IMR-90 (cell line): ENCODE measurements around the gene RPL41. TPM values are rescaled to one million over a fixed set of nuclear protein-coding genes. Genes with fewer than 3 reads are reported as not detected.
A peak's percentile ranks its signal among the peaks of the same experiment; 100 is the strongest.

Experiments
- ATAC-seq: fragments of 200-7000 bp; cut with Tn5 transposase; 2 replicates; pipeline ENCODE4 v1.9.1; 2020; ENCODE audit warnings: low read depth, mild to moderate bottlenecking, moderate library complexity
- BruUV-seq: library from RNA; stranded (reverse); fragments of 400-500 nt; replicated peaks from 2 replicates; lab custom pipeline; 2021; lab: Mats Ljungman, UMichigan
- CTCF ChIA-PET: fragments of 300-600 bp; formaldehyde crosslinking; extraction: SDS; loops from one replicate; lab custom pipeline; 2021; ENCODE audit warnings: antibody characterized with exemption; lab: Yijun Ruan, JAX
- POLR2A ChIA-PET: fragments of 300-600 bp; sonication (Branson Sonifier 250); formaldehyde crosslinking; loops from one replicate; lab custom pipeline; 2022; ENCODE audit warnings: antibody characterized with exemption; ENCODE audit not compliant: unreplicated experiment; lab: Charles Lee
- DNase-seq: peaks from one replicate; pipeline ENCODE4 v3.0.0; 2013
- H2AFZ ChIP-seq: replicated peaks from 2 replicates; pipeline ENCODE3; 2013; ENCODE audit warnings: low read length, mild to moderate bottlenecking; ENCODE audit not compliant: poor library complexity
- H2AK5ac ChIP-seq: 2 replicates; pipeline ENCODE4 v1.6.1; 2013; ENCODE audit warnings: low read depth, low read length, inconsistent platforms
- H2AK9ac ChIP-seq: replicated peaks from 2 replicates; pipeline ENCODE3; 2013; ENCODE audit warnings: mild to moderate bottlenecking, low read depth, low read length, moderate library complexity; ENCODE audit not compliant: poor library complexity
- H2BK120ac ChIP-seq: 2 replicates; pipeline ENCODE4 v1.6.1; 2013; ENCODE audit warnings: low read depth, low read length, inconsistent platforms
- H2BK15ac ChIP-seq: 3 replicates; pipeline ENCODE4 v1.6.1; 2013; ENCODE audit warnings: low read depth, low read length, inconsistent platforms
- H2BK20ac ChIP-seq: 2 replicates; pipeline ENCODE4 v1.6.1; 2013; ENCODE audit warnings: low read depth, mild to moderate bottlenecking, inconsistent platforms, low read length, moderate library complexity
- H2BK5ac ChIP-seq: 2 replicates; pipeline ENCODE4 v1.6.1; 2013; ENCODE audit warnings: mild to moderate bottlenecking, low read depth, low read length, inconsistent platforms; ENCODE audit not compliant: poor library complexity, severe bottlenecking
- H3K14ac ChIP-seq: replicated peaks from 2 replicates; pipeline ENCODE4 v1.6.1; 2013; ENCODE audit warnings: low read depth, low read length, inconsistent platforms
- H3K18ac ChIP-seq: 2 replicates; pipeline ENCODE4 v1.6.1; 2013; ENCODE audit warnings: low read depth, low read length, control low read depth
- H3K23ac ChIP-seq: 2 replicates; pipeline ENCODE4 v1.6.1; 2013; ENCODE audit warnings: low read depth, low read length, inconsistent platforms
- H3K27ac ChIP-seq: 2 replicates; pipeline ENCODE4 v1.5.1; 2013; ENCODE audit warnings: mild to moderate bottlenecking, control low read depth, low read length; ENCODE audit not compliant: insufficient read depth
- H3K27me3 ChIP-seq: 2 replicates; pipeline ENCODE4 v1.6.1; 2013; ENCODE audit warnings: low read length; ENCODE audit not compliant: control insufficient read depth, insufficient read depth
- H3K36me3 ChIP-seq: 2 replicates; pipeline ENCODE4 v1.6.1; 2013; ENCODE audit warnings: low read length, mixed read lengths; ENCODE audit not compliant: control insufficient read depth, insufficient read depth
- H3K4ac ChIP-seq: 2 replicates; pipeline ENCODE4 v1.6.1; 2013; ENCODE audit warnings: low read depth, low read length, inconsistent platforms
- H3K4me1 ChIP-seq: 2 replicates; pipeline ENCODE4 v1.6.1; 2013; ENCODE audit warnings: low read length, mixed read lengths; ENCODE audit not compliant: control insufficient read depth, insufficient read depth
- H3K4me2 ChIP-seq: 2 replicates; pipeline ENCODE4 v1.6.1; 2013; ENCODE audit warnings: low read depth, mild to moderate bottlenecking, control low read depth, low read length, moderate library complexity
- H3K4me3 ChIP-seq: 2 replicates; pipeline ENCODE4 v1.5.1; 2013; ENCODE audit warnings: low read depth, mild to moderate bottlenecking, control low read depth, low read length, moderate library complexity; ENCODE audit not compliant: insufficient read depth
- H3K56ac ChIP-seq: 2 replicates; pipeline ENCODE4 v1.6.1; 2013; ENCODE audit warnings: low read length, inconsistent platforms; ENCODE audit not compliant: insufficient read depth; ENCODE audit errors: extremely low read depth
- H3K79me1 ChIP-seq, 2 experiments: 2 replicates each; pipeline ENCODE4 v1.6.1; 2013; ENCODE audit warnings: low read length in 2 of 2, inconsistent platforms in 1 of 2, low read depth in 1 of 2
- H3K9ac ChIP-seq: 2 replicates; pipeline ENCODE4 v1.6.1; 2013; ENCODE audit warnings: low read depth, low read length, control low read depth
- H3K9me1 ChIP-seq: 2 replicates; pipeline ENCODE4 v1.6.1; 2013; ENCODE audit warnings: low read length, inconsistent platforms; ENCODE audit not compliant: insufficient read depth
- H3K9me3 ChIP-seq: 2 replicates; pipeline ENCODE4 v1.6.1; 2013; ENCODE audit warnings: low read length; ENCODE audit not compliant: control insufficient read depth, insufficient read depth
- H4K20me1 ChIP-seq: 2 replicates; pipeline ENCODE4 v1.6.1; 2013; ENCODE audit warnings: low read length, inconsistent platforms; ENCODE audit not compliant: insufficient read depth
- H4K5ac ChIP-seq: 2 replicates; pipeline ENCODE4 v1.6.1; 2013; ENCODE audit warnings: mild to moderate bottlenecking, low read depth, low read length, control low read depth
- H4K8ac ChIP-seq, 2 experiments: 2 replicates each; pipeline ENCODE4 v1.6.1; 2013; ENCODE audit warnings: low read depth in 2 of 2, low read length in 2 of 2, control low read depth in 1 of 2, inconsistent platforms in 1 of 2
- H4K91ac ChIP-seq: 2 replicates; pipeline ENCODE4 v1.6.1; 2013; ENCODE audit warnings: low read depth, low read length, inconsistent platforms; ENCODE audit not compliant: insufficient read depth
- BHLHE40 ChIP-seq: fragments of 150-350 bp; IDR thresholded peaks from 2 replicates; pipeline ENCODE4 v1.6.1; 2016; ENCODE audit warnings: mild to moderate bottlenecking, low read depth, low read length
- CEBPB ChIP-seq: IDR thresholded peaks from 2 replicates; pipeline ENCODE4 v1.6.1; 2012; ENCODE audit warnings: low read depth, low read length, improper control_type of control experiment
- CHD1 ChIP-seq: IDR thresholded peaks from 2 replicates; pipeline ENCODE4 v1.6.1; 2012; ENCODE audit warnings: low read depth, low read length, improper control_type of control experiment
- FOS ChIP-seq: fragments of 150-350 bp; IDR thresholded peaks from 2 replicates; pipeline ENCODE4 v1.6.1; 2016; ENCODE audit warnings: low read depth, low read length
- MAFK ChIP-seq: IDR thresholded peaks from 2 replicates; pipeline ENCODE4 v1.6.1; 2012; ENCODE audit warnings: low read depth, low read length, improper control_type of control experiment
- NFE2L2 ChIP-seq: fragments of 150-350 bp; IDR thresholded peaks from 2 replicates; pipeline ENCODE4 v1.6.1; 2016; ENCODE audit warnings: low read depth, mild to moderate bottlenecking, low read length
- POLR2A ChIP-seq: IDR thresholded peaks from 2 replicates; pipeline ENCODE4 v1.6.1; 2012; ENCODE audit warnings: mild to moderate bottlenecking, low read depth, low read length
- RAD21 ChIP-seq: IDR thresholded peaks from 2 replicates; pipeline ENCODE4 v1.6.1; 2012; ENCODE audit warnings: low read length, improper control_type of control experiment
- RCOR1 ChIP-seq: IDR thresholded peaks from 2 replicates; pipeline ENCODE4 v1.6.1; 2012; ENCODE audit warnings: mild to moderate bottlenecking, low read length, improper control_type of control experiment; ENCODE audit not compliant: insufficient replicate concordance
- RFX5 ChIP-seq: IDR thresholded peaks from 2 replicates; pipeline ENCODE4 v1.8.0; 2012; ENCODE audit warnings: low read depth, mild to moderate bottlenecking, low read length, moderate library complexity
- SMC3 ChIP-seq: fragments of 150-350 bp; IDR thresholded peaks from 2 replicates; pipeline ENCODE4 v1.6.1; 2016; ENCODE audit warnings: low read depth, mild to moderate bottlenecking, antibody characterized with exemption, low read length, moderate library complexity
- WGBS, 2 experiments: methylation state at CpG; one replicate each; pipeline versions ENCODE4 v1.1.5 to v1.1.7; 2013; ENCODE audit warnings: missing lambda C conversion rate in 2 of 2; ENCODE audit not compliant: insufficient read length in 1 of 2; ENCODE audit errors: extremely low coverage in 2 of 2; 5-methylcytosine and 5-hydroxymethylcytosine counted together
- dilution Hi-C: fragments of 300-500 bp; cut with HindIII; formaldehyde crosslinking; loops from one replicate; pipeline ENCODE4 v1.14.3; 2018; ENCODE audit warnings: low sequenced_read_pairs; ENCODE audit not compliant: unreplicated experiment
- in situ Hi-C: fragments of 300-500 bp; cut with MboI; formaldehyde crosslinking; loops from 3 replicates; pipeline ENCODE4 v1.14.3; 2019; ENCODE audit warnings: low sequenced_read_pairs, inconsistent platforms, mixed read lengths
- intact Hi-C: fragments of 100-400 bp; cut with micrococcal nuclease; formaldehyde crosslinking; loops from 2 replicates; pipeline ENCODE4 v1.10.0; 2022
- polyA plus RNA-seq, 3 experiments: library from polyadenylated mRNA; depleted of rRNA; stranded (reverse); fragments of >200 nt; gene quantifications; 2 replicates each; pipeline ENCODE4 v1.2.3, GENCODE V29; 2012; ENCODE audit warnings: low replicate concordance in 1 of 3
- total RNA-seq: library from RNA; depleted of rRNA; stranded (reverse); fragments of >200 nt; gene quantifications from 2 replicates; pipeline ENCODE4 v1.2.3, GENCODE V29; 2012
- TF ChIP-seq, protein P1 (sequence below): conservative IDR thresholded peaks from 2 replicates; pipeline ENCODE4 v1.5.1; 2012; ENCODE audit warnings: mild to moderate bottlenecking, low read depth, low read length, improper control_type of control experiment
- TF ChIP-seq, protein P2 (sequence below): fragments of 150-350 bp; IDR thresholded peaks from 2 replicates; pipeline ENCODE4 v1.6.1; 2017; ENCODE audit warnings: mild to moderate bottlenecking, antibody characterized with exemption, low read length, low read depth
- TF ChIP-seq, protein P3 (sequence below): fragments of 150-350 bp; IDR thresholded peaks from 2 replicates; pipeline ENCODE4 v1.6.1; 2016; ENCODE audit warnings: low read depth, mild to moderate bottlenecking, low read length, moderate library complexity, borderline replicate concordance

The RPL41 gene
- total and polyA plus RNA-seq, 2 of the 4 experiments (the other 2 are of a cell fraction) = 1,119 to 9,394 TPM

DNA sequence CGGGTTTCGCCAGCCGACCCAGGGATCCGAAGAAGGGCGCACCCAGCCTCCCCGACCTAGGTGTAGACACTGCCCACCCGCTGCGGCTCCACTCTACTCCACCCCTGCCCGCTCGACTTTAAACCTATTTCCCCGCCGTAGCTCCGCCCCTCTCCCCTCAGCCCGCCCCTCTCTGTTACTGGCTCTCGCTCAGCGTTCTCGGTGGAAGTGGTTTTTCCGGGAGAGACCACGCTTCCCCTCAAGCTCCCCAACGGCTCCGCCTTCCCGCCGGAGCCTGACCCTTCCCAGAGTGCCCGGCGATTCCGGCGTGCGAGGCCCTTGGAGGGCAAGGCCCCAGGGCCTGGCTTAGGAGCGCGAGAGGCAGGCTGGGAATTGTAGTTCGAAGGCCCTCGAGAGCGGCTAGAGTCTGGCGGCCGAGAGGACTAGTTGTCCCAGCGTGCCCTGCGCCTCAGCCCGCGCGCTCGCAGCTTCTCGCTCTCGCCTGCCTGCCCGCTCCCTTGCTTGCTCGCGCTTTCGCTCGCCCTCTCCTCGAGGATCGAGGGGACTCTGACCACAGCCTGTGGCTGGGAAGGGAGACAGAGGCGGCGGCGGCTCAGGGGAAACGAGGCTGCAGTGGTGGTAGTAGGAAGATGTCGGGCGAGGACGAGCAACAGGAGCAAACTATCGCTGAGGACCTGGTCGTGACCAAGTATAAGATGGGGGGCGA is 12.2 kb upstream of the RPL41 start, which contains the start of gene PA2G4:
TSS of gene PA2G4 (plus strand) at position 451 of the 706 bp plus-strand sequence. CDS start at position 630, 179 bp downstream.
- Histone ChIP-seq H3K18ac (peak within 1 kb of the TSS; percentile 32), H3K27ac (peak within 1 kb of the TSS; percentile 94), H3K27me3 (no peaks in the 10 kb centered on the region), H3K9me3 (no peaks in the 10 kb centered on the region), H2BK5ac (peak within 1 kb of the TSS; percentile 78), H3K4me2 (peak within 1 kb of the TSS; percentile 90), H3K14ac (peak within 1 kb of the TSS; percentile 86), H3K23ac (peak within 1 kb of the TSS; percentile 91), H2AFZ (peak within 1 kb of the TSS; percentile 95), H2AK5ac (peak within 1 kb of the TSS; percentile 85), H2BK20ac (no peak within 1 kb of the TSS), H2AK9ac (peak within 1 kb of the TSS; percentile 68), H3K79me1 (peaks cover 15 to 24% of the 10 kb centered on the region in 2 experiments; a peak in 3 of 4 replicates), H3K9me1 (0 out of 2 replicates have a peak, but pooled peaks cover 2% of the 10 kb centered on the region), H3K4me3 (peak within 1 kb of the TSS; percentile 88), H3K36me3 (peaks cover 14% of the 10 kb centered on the region), H3K56ac (peak within 1 kb of the TSS; percentile 66), H4K5ac (peak within 1 kb of the TSS; percentile 70), H3K9ac (peak within 1 kb of the TSS; percentile 97), H2BK15ac (no peak within 1 kb of the TSS), H4K8ac (peak within 1 kb of the TSS; percentile 85), H4K91ac (peak within 1 kb of the TSS; percentile 85), H3K4ac (peak within 1 kb of the TSS; percentile 89), H3K4me1 (peaks cover 5% of the 10 kb centered on the region; the same call in 1 of the 2 replicates), H4K20me1 (peaks cover 12% of the 10 kb centered on the region), H2BK120ac (peak within 1 kb of the TSS; percentile 9; the same call in 1 of the 2 replicates)
- WGBS, 2 experiments = 0% methylated on average over 40 of the region's 60 CpGs; no CpG with 5 or more reads in 1 of the 2 experiments
- ChIA-PET CTCF (interaction anchor here (0.6 to 1.7 kb wide), 4 partner anchors 15 to 57 kb away, joined by 3 to 5 read pairs (median 3); no protein-coding TSS in a partner anchor), POLR2A (interaction anchor here (0.6 to 1.6 kb wide), 4 partner anchors 13 to 352 kb away, joined by 4 to 14 read pairs (median 4); partner anchors contain the start of gene RPL41)
- in situ Hi-C loops = no loop called here
- intact Hi-C loops = loop anchor here (1.0 to 10.0 kb wide), 3 partner anchors 25 to 109 kb away; partner anchors contain the start of gene SUOX
- peak; percentile 97 for ATAC-seq
- no TSS peak for BruUV-seq
- peak; percentile 98 for DNase-seq
- dilution Hi-C loops = no loop called here
- TF ChIP-seq MAFK (no peak), CEBPB (no peak), FOS (no peak), RCOR1 (no peak), RAD21 (no peak; the same call in 1 of the 2 replicates), NFE2L2 (no peak), BHLHE40 (peak; percentile 60), CHD1 (no peak), POLR2A (peak; percentile 70), RFX5 (no peak), SMC3 (no peak; the same call in 1 of the 2 replicates)
- TF ChIP-seq, protein P1, sequence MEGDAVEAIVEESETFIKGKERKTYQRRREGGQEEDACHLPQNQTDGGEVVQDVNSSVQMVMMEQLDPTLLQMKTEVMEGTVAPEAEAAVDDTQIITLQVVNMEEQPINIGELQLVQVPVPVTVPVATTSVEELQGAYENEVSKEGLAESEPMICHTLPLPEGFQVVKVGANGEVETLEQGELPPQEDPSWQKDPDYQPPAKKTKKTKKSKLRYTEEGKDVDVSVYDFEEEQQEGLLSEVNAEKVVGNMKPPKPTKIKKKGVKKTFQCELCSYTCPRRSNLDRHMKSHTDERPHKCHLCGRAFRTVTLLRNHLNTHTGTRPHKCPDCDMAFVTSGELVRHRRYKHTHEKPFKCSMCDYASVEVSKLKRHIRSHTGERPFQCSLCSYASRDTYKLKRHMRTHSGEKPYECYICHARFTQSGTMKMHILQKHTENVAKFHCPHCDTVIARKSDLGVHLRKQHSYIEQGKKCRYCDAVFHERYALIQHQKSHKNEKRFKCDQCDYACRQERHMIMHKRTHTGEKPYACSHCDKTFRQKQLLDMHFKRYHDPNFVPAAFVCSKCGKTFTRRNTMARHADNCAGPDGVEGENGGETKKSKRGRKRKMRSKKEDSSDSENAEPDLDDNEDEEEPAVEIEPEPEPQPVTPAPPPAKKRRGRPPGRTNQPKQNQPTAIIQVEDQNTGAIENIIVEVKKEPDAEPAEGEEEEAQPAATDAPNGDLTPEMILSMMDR = no peak
- TF ChIP-seq, protein P2, sequence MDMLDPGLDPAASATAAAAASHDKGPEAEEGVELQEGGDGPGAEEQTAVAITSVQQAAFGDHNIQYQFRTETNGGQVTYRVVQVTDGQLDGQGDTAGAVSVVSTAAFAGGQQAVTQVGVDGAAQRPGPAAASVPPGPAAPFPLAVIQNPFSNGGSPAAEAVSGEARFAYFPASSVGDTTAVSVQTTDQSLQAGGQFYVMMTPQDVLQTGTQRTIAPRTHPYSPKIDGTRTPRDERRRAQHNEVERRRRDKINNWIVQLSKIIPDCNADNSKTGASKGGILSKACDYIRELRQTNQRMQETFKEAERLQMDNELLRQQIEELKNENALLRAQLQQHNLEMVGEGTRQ = no peak
- TF ChIP-seq, protein P3, sequence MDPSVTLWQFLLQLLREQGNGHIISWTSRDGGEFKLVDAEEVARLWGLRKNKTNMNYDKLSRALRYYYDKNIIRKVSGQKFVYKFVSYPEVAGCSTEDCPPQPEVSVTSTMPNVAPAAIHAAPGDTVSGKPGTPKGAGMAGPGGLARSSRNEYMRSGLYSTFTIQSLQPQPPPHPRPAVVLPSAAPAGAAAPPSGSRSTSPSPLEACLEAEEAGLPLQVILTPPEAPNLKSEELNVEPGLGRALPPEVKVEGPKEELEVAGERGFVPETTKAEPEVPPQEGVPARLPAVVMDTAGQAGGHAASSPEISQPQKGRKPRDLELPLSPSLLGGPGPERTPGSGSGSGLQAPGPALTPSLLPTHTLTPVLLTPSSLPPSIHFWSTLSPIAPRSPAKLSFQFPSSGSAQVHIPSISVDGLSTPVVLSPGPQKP = no peak
